Skin epidermis (tissue), 12 donors: ENCODE measurements around the gene S100A7A.
A peak's percentile ranks its signal among the peaks of the same experiment; 100 is the strongest.
"Not testable (repeated sequence)": the region's sequence is repeated elsewhere in the genome, so short reads cannot be mapped to it uniquely, and the experiment has no call there.

ENCODE experiments used
- H3K27ac ChIP-seq, 21 experiments: fragments of 200-600 bp; sonication (generic) in 11 of 21; one replicate each; pipeline ENCODE4 v1.5.0; 2020; ENCODE audit warnings: mild to moderate bottlenecking in 3 of 21, inconsistent platforms in 2 of 21, moderate library complexity in 2 of 21
- H3K4me3 ChIP-seq, 7 experiments: fragments of 200-600 bp; sonication (generic) in 2 of 7; one replicate each; pipeline ENCODE4 v1.5.0; 2020; ENCODE audit warnings: inconsistent platforms in 2 of 7, mild to moderate bottlenecking in 2 of 7, moderate library complexity in 1 of 7

The S100A7A gene

DNA sequence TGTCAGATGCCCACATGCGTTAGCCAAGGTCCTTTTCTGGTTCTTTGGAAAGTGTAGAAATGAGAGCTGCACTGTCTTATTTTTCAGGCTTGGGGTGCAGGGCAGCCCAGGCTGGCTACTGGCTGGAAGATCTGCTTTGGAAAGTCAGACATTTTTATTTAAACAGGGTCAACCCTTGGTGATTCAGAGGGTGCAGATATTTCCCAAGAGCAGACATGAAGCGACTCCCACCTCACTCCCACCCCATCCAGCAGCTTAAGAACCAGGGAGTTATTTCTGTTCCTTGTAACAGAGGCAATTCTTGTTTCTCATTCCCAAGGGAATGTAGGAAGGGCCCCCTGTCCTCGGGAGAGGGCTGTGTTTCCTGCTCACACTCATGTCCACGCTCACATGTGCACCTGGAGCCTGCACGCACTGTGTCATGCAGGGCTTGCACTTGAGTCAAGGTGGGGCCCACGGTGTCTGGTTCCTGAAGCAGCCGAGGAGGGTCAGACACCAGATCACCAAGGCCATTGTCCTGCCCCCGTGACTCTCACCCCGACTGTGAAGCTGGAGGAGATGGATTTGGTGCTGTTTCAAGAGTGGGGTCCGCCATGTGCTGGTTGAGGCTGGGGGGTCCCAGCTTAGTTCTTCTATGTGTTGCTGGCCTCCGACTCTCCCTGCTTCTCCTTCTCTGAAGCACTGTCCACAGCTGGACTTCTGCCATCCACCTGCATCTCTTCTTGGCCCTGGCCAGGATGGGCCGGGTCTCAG lies 992 bp downstream of the S100A7A start:
- Histone ChIP-seq H3K27ac (peak overlapping the region in 5 of 21 experiments; percentile 20 to 80 (median 61)), H3K4me3 (peak overlapping the region in 1 of 7 experiments; percentile 8)

GRCh38 chr1:153418758-153419435 lies 2.6 kb downstream of the S100A7A start:
- not testable (repeated sequence) for H3K4me3 ChIP-seq, H3K27ac ChIP-seq

DNA sequence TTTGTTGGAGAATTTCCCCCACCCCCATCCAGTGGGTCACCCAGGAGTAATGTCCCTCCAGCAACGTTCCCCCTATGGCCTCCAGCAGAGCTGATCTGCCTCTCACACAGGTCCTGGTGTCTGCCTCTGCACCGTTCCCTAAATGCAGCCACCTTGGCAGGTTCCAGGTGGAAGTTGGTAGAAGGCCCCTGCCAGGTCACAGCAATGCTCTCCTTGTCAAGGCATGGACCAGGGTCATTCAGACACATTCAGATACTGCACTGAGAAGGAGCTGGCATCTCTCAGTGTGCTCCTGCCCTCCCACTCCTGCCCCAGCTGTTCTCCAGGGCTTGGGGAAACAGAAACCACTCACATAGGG lies 3.1 kb downstream of the S100A7A start:
- H3K4me3 ChIP-seq, H3K27ac ChIP-seq: not testable (repeated sequence)

GRCh38 chr1:153420306-153420705 lies 4.0 kb downstream of the S100A7A start:
- Histone ChIP-seq H3K4me3 (no peak overlapping the region), H3K27ac (no peak overlapping the region)

- Histone ChIP-seq H3K4me3 (no peak overlapping the region), H3K27ac (no peak overlapping the region)
Measured at GRCh38 chr1:153422450-153423068, 6.2 kb downstream of the S100A7A start.

GRCh38 chr1:153426809-153427208 lies 10.5 kb downstream of the S100A7A start:
- H3K27ac ChIP-seq = no peak overlapping the region

DNA sequence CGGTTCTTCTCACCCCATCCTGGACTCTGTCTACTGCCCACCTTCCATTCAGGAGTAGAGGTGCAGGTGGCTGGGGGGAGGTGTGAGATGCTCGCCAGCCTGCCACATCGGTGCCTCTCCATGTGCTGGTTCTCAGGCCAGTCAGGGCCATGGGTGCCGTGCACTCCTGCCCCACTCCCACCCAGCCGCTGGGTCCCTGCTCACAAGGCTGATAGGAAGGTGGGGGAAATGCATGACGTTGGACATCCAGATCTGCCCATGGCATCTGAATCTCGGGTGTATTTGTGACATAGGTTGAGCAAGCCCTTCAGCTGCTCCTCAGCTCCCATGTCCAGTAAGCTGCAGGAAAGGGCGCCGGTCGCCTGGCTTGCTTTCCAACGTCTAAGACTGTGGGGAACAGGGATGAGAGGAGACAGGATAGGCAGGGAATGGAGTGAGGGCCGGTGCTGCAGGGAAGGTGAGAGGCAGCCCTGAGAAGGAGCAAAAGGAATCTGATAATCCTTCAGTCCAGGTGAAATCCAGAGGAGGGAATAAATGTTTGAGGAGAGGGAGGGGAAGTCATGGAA lies 11.8 kb downstream of the S100A7A start:
- H3K4me3 ChIP-seq = no peak overlapping the region
- H3K27ac ChIP-seq = no peak overlapping the region

More at GRCh38 chr1:153426809-153427208, 10.5 kb downstream of the S100A7A start:
- no peak overlapping the region for H3K4me3 ChIP-seq

DNA sequence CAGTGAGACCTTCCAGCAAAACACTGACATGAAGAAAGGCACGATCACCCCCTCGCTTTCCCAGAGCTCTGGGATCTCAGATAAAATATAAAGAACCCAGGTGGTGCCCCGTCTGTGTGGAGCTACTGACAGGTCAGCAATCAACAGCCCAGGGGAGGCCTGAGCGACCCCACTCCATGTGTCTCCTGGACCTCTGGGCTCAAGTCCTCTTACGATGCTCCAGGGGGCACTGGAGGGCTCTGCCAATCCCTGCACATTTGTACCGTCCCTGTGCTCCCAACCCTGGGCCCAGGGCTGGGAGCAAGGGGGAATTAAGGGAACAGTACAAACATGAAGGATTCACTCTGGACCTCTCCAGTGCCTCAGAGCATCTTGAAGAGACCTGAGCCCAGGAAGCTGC lies 12.5 kb downstream of the S100A7A start:
- H3K27ac ChIP-seq = no peak overlapping the region
- no peak overlapping the region for H3K4me3 ChIP-seq

DNA sequence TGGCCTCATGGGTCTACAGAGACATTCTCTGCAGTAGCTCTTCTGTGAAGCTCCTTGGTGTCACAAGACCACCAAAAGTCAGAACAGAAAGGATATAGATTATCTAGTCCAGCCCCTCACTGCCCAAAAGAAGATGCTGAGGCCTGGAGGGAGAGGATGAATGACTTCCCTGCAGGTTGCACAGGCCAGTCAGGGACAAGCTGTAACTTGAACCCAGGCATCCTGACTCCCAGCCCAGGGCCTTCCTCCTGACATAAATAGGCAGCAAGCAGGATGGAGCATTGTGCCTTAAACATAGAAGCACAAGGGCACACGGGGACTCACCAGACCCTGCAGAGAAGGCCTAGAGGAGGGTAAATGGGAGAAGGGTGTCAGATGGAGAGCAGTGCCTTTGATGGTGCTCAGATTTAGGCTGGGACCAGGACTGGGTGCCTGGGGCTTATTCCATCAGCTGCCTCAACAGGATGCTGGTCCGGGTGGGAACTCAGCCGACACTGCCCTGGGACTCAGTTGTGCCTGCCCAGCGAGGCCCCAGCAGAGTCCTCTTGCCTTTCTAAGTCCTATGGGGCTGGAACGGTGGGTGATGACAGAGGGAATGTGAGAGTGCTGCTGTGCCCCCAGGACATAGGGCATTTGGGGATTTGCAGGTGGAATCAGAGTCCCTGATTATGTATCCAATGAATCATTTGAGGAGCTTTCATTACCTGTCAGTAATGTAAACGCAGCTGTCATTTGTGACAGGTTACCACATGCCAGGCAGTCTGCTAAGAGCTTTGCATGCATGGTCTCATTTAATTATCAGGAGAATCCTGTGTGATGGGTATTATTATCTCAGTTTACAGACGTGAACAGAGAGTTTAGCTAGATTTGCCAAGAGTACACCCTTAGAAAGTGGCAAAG lies 13.2 kb downstream of the S100A7A start:
- H3K27ac ChIP-seq = no peak overlapping the region

DNA sequence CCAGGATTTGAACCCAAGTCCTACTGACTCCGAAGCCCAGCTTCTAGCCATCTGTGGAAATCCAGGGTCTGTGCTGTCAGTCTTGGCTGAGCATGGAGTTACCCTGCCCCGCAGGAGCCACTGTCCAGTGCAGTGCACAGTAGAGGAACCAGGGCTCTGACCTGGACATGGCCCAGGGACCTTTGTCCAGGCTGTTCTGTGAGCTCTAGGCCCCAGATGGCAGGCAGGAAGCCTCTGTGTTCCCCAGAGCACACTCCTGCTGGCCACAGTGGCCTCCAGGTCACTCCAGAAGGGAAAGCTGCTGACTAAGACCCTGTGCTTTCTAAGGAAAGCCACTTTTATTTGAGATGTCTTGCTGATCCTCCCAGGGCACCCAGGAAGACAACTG lies 13.8 kb downstream of the S100A7A start:
- no peak overlapping the region for H3K27ac ChIP-seq
- H3K4me3 ChIP-seq = no peak overlapping the region

More for the DNA sequence above, 13.2 kb downstream of the S100A7A start:
- no peak overlapping the region for H3K4me3 ChIP-seq

- Histone ChIP-seq H3K4me3 (no peak overlapping the region), H3K27ac (no peak overlapping the region)
Measured at GRCh38 chr1:153430561-153430960, 14.2 kb downstream of the S100A7A start.

DNA sequence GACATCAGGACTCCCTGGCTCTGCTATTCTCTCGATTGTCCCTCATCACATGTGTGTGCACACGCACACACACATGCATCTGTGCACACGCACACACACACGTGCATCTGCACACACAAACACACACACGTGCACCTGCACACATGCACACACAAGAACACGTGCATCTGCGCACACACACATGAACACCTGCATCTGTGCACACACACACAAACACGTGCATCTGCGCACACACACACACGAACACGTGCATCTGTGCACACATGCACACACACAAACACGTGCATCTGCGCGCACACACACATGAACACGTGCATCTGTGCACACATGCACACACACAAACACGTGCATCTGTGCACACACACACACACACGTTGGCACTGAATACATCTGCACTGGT lies 14.7 kb downstream of the S100A7A start:
- Histone ChIP-seq H3K27ac (no peak overlapping the region), H3K4me3 (no peak overlapping the region)

DNA sequence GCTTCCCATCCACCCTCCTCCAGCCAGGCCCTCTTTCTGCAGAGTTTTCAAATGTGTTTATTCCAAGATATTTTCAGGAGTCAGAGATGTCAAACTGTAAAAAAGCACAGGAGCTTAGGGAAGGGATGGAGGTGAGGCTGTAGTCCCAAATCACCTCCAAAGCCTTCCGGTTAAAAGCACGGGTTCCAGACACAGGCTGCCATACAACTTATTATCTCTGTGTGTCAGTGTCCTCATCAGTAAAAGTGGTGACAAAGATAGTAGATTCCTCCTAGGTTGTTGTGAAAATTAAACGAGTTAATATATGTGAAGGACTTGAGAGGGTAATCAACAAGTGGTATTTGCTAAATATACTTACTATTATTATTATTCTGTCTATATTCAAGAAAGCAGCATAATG lies 15.1 kb downstream of the S100A7A start:
- no peak overlapping the region for H3K27ac ChIP-seq
- no peak overlapping the region for H3K4me3 ChIP-seq

DNA sequence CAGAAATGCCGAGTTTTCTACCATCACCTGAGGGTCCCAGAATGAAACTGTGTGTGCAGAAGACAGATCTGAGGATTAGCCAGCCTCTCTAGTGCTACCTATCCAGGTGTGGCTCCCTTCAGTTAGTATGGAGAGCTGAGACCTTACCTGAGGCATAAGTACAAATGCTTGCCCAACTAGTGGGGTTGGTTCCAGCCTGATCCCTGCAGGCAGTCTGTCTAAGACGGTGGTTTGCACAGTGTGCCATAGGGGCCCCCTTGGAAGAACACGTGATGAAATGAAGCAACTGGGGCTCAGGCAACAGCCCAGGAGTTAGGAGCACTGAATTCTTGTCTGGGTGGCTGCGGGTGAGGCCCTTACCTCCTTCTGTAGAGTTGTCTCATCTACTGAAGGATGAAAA lies 15.6 kb downstream of the S100A7A start:
- H3K4me3 ChIP-seq = no peak overlapping the region
- no peak overlapping the region for H3K27ac ChIP-seq

DNA sequence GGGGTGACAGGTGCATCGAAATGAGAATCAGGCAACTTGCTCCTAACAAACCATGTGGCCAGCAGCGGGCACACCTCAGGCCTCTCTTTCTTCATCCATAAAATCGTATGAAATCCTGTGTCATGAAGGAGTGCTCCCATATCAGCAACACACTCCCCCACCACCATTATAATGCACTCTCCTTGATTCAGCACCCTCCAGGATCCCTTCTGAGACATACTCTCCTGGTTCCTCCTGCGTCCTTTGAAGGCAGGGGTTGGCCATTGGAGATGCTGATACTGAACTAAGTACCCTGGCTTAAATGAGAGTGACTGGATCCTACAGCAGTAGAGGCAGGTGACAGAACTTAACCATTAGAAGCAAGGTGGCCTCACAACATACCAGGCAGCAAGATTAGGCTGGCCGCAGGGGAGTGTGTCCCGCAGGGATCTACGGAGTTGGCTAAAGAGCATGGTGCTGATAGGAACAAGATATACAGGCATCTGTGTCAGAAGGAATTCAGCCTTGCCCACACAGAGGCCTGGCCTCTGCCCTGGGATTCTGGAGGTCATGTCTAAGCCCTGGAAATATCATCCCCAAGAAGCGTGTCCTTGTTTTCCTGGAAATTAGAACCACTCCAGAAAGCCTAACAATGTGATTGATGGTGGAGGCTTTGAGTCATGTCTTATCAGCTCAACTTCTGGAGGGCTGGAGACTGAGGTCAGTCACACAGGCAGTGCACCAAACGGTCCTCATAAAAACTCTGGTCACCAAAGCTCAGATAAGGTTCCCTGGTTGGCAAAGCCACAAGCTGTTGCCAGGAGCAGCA lies 16.8 kb downstream of the S100A7A start:
- Histone ChIP-seq H3K4me3 (no peak overlapping the region), H3K27ac (no peak overlapping the region)

DNA sequence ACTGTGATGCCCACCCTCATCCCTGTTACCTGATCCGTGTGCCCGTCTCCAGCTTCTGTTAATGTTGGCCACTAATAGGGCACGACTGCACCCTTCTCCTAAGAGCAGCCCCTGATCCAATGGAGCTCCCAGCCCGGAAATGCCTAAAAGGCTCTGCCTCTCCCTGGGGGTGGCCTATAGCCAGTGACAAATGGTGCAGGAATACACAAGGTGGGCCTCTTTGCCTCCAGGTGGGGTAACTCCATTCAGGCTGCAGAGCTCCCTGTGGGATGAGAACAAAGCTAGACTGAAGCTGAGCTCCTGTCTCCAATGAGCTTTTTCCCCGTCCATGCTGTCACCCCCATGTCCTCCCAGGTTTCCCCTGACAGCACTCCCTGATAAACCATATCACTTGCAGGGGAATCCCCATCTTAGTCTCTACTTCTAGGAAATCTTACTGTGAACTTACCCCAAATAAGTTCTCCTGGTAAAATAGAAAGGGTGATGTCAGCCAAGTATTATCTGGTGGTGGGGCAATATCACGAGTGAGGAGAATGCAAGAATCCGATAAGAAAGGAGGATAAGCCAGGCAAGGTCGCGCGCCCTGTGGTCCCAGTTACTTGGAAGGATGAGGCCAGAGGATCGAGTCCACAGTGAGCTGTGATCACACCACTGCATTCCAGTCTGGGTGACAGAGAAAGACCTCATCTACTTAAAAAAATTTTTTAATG lies 18.6 kb downstream of the S100A7A start:
- no peak overlapping the region for H3K27ac ChIP-seq

DNA sequence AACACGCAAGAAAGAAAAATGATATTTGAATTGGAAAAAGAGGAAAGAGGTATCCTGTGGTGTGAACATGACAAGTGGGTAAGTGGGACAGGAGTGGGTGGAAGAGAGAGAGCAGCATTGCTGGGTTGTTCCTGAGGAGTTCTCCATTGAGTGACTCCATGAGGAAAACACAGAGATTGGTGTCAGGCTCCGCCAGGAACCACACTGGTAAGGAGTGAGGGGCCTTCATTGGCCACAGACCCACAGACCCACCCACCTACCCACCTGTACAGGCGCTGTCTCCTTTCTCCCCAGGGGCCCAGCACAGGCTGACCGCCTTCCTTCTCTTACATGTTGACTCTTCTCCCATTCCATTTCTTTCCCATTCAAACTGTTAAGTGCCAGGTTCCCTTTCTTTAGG lies 20.9 kb downstream of the S100A7A start:
- Histone ChIP-seq H3K4me3 (no peak overlapping the region), H3K27ac (no peak overlapping the region)

More for the DNA sequence above, 18.6 kb downstream of the S100A7A start:
- no peak overlapping the region for H3K4me3 ChIP-seq

- Histone ChIP-seq H3K4me3 (no peak overlapping the region), H3K27ac (no peak overlapping the region)
Measured at GRCh38 chr1:153438599-153438998, 22.3 kb downstream of the S100A7A start.
